ENCODE data around the gene WDR91.

GRCh38 chr7:135160098-135160857 lies 51.0 kb downstream of the WDR91 start:
- no peak for TF ChIP-seq CTCF (IDR thresholded peaks at IDR 0.05)
- TF ChIP-seq EZH2phosphoT487 (IDR thresholded peaks at IDR 0.05), result no peak
